Posterior vena cava (tissue), 2 donors: ENCODE results near the gene DNAJC17. TPM values are rescaled to one million over a fixed set of nuclear protein-coding genes. Genes with fewer than 3 reads are reported as not detected.

ENCODE experiments used
- DNase-seq: peaks from one replicate; pipeline ENCODE4 v3.0.0-alpha.2; 2020; ENCODE audit warnings: low spot score
- intact Hi-C, 2 donors: fragments of 100-400 bp; cut with DNase I; formaldehyde crosslinking; loops; one replicate each; pipeline versions ENCODE4 v1.14.1 to v1.14.2; 2022 to 2023
- total RNA-seq, 2 donors: library from RNA; stranded (reverse); fragmentation: NEBNext Ultra II Directional; extraction: Animal tissue kit (Norgen Biotek cat#: 25700); gene quantifications; one replicate each; pipeline ENCODE4 v1.2.1, GENCODE V29; 2021
- donor health status: DM: yes; HTN: yes; CAD: no.
- donor health status: DM: yes; HTN: yes; CAD: no.

Gene DNAJC17
- total RNA-seq, 2 donors from 2014 or later, result 18.3 to 22.9 TPM

DNA sequence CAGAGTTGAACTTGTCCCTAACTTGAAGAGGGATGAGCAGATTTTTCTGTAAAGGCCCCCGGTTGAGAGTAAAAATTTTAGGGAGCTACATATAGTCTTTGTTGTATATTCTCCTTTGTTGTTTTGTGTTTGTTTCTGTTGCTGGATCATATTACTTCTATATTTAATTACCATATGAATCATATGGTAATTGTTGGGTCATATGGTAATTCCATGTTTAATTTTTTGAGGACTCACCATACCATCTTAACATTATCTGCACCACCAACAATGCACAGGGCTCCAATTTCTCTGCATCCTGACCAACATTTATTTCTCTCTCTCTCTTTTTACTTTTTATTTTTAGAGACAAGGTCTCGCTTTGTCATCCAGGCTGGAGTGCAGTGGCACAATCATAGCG lies 7.8 kb downstream of the DNAJC17 start:
- intact Hi-C loops, result no loop called here
- DNase-seq, result no peak

DNA sequence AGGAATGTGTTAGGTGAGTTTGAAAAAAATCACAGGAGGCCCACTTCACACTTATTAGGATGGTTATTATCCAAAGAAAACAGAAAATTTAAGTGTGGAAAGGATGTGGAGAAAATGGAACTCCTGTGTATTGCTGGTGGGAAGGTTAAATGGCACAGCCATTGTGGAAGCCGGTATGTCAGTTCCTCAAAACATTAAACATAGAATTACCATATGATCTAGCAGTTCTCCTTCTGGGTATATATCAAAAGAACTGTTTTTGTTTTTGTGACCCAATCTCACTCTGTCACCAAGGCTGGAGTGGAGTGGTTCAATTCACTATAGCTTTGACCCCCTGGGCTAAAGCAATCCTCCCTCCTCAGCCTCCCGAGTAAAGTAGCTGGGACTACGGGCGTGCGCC lies 10.8 kb downstream of the DNAJC17 start:
- no peak for DNase-seq
- intact Hi-C loops, result no loop called here

DNA sequence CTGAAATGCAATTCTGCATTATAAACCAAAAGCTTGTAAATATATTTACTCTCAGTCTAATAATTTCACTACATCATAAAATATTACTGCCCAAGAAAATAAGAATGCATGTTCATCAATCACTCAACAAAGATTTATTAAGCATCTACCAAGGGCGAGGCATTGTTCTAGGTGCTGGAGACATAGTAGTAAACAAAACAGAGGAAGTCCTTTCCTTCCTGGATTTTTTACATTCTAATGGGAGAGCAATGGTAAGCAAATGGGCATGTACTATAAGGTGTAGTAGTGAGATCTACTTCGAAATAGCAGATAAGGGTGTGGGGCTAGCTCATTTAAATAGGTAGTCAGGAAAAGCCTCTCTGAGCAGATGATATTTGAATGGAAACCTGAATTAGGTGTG lies 11.2 kb downstream of the DNAJC17 start:
- intact Hi-C loops, result no loop called here
- DNase-seq, result no peak

DNA sequence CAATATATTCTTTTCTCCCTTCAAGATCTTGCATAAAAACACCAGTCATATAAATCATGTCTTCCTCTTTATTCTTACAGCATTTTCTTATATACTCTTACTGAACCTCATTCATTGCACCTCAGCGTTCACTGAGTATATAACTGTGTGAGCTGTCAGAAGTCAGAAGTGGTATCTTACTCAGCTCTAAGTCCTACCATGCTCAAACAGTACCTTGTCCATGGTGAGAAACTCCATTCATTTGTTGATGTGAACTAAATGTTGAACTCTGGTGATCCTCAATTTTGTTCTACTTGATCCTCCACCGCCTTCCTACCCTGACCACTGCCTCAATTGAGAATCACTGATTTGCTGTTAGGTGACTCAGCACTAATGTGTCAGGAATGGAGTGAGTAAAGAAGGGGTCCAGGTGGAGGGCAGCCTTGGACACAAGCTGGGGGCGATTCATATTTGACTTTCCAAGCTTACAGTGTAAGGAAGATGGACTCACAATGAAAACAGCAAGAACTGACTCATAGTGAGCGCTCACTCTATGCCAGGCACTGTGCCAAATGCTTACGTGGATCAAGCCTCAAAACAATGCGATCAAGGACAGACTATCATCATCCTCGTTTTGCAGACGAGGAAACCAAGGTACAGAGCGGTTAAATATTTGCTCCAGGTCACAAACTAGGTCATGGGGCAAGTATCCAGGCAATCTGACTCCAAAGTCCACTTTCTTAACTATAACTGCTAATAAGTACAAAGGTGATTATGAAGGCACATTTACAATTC lies 13.9 kb downstream of the DNAJC17 start:
- DNase-seq, result no peak
- intact Hi-C loops, result no loop called here

DNA sequence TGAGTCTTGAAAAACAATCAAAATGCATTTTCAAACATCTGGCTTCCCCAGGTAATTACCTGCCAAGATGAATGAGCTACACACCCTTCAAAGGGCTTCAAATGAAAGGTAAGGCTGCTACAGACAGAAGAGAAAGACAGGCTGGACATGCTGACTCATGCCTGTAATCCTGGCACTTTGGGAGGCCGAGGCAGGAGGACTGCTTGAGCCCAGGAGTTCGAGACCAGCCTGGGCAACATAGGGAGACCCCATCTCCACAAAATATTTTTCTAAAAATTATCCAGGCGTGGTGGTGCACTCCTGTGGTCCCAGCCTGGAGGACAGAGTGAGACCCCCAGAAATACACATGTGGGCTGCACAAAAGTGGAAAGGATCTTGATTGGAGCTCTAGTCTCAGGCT lies 14.9 kb downstream of the DNAJC17 start:
- intact Hi-C loops, result no loop called here
- no peak for DNase-seq

DNA sequence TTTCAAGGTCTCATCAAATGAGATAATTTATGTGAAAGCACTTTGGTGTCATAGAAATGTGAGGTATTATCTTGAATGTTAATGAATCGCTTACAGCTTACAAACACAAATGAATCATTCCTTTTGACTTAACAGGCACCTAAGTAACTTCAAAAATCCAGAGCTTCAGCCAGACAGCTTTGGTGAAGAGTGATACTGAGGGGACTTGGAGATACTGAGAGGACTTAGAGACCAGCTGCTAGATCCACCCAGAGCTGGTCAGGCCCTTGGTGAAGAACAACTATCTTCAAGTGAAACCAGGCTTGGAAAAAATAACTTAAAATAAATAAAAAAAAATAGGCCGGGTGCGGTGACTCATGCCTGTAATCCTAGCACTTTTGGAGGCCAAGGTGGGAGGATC lies 16.6 kb downstream of the DNAJC17 start:
- DNase-seq, result no peak
- intact Hi-C loops, result no loop called here

DNA sequence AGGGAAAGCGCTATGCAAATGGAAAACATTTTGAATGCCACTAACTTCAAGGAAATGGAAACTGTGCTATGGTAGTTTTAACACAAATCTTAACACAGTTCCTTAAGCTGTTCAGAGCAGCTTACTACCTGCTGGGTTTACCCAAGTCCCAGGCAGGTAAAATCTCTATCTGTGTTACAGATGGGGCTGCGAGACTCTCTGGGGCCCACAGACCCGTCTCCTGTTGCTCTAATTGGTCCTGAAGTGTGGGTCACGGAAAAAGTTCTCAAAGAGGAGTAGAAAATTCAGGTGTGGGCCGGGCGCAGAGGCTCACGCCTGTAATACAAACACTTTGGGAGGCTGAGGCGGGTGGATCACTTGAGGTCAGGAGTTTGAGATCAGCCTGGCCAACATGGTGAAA lies 17.3 kb downstream of the DNAJC17 start:
- no peak for DNase-seq

DNA sequence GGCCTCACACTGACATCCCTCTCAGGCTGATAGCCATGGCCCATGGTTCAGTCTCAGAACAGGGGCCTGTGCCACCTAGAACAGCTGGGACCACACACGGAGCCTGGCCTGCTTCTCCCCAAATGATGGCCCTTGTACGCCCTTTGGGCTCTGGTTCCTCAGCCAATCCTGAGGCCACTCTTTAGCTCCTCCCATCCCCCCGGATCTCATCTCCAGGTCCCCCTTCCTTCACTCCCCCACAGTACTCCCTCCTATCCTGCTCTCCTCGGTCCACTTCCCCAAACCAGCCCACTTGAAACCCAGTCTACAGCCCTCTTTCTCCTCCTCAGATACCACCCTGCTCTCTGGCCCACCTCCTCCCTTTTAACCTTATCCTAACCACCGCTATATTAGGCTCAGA lies 18.2 kb downstream of the DNAJC17 start:
- intact Hi-C loops, result no loop called here
- no peak for DNase-seq

More for the DNA sequence above, 17.3 kb downstream of the DNAJC17 start:
- intact Hi-C loops, result no loop called here

DNA sequence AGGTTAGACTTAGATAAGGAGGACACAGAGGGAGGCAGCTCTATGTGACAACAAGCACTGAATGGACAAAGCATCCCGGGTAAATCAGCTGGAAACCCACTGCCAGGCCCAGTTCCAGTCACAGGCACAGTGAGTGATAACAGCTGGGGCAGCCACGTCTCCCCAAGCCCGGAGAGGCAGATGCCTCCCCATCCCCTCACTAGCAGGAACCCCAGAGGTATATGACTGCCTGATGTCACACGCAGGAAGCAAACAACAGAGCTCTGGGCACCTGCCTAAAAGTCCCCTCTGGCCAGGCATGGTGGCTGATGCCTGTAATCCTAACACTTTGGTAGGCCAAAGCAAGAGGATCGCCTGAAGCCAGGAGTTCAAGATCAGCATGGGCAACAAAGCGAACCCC lies 19.3 kb downstream of the DNAJC17 start:
- no peak for DNase-seq
- intact Hi-C loops, result no loop called here

DNA sequence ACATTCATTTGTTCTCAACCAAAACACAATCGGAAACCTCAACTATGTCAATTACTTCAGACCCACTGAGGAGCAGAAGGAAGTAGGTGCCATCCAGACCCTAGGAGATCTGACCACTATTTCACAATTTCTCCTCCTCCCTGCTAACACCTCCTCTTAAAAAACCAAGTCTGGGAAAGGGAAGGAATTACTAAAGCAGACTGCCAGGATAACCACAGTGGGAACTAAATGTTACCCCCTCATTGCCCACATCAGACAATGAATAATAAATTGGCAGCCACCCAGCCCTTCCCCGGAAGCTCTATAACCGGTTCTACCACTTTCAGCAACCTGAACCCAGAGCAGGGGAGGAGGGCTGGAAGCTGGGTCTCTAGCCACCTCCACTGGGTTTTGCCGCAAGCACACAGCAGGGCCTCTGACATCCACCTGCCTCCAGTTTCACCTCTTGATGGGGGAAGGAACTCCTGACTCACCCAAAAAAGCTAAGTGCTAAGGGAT lies 19.9 kb downstream of the DNAJC17 start:
- no peak for DNase-seq
- intact Hi-C loops, result no loop called here

DNA sequence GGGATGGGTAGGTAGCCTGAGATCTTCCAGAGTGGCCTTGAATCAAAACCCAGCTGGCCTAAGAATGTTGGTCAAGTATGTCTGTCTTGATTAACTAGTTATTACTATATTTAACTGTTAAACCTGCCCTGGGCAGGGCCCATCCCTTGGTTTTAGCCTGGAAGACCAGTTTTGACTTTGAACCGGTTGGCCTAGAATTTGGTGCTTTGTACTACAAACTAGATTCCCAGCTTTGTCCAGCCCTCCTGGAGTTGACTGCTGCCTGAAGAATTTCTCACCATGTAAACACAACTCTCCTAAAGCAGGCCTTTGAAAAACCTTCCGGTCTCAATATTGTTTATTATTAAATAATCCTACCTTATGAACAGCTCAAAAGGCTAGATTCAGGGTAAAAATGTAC lies 21.5 kb downstream of the DNAJC17 start:
- no peak for DNase-seq
- intact Hi-C loops, result no loop called here

DNA sequence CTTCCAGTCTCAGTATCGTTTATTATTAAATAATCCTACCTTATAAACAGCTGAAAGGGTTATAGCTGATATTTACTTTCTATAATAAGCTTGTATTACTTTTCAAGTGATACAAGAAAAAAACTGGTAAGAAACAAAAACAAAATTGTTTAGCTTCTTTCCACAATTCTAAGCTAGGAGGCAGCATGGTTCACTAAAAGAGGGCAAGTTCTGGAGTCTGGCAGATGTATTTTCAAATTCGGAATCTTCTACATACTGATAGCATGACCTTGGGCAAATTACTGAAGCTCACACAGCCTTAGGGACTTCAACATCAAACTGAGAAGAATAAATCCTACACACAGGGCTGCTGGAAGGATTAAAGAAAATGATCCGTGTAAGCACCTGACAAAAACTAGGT lies 22.1 kb downstream of the DNAJC17 start:
- intact Hi-C loops, result no loop called here

DNA sequence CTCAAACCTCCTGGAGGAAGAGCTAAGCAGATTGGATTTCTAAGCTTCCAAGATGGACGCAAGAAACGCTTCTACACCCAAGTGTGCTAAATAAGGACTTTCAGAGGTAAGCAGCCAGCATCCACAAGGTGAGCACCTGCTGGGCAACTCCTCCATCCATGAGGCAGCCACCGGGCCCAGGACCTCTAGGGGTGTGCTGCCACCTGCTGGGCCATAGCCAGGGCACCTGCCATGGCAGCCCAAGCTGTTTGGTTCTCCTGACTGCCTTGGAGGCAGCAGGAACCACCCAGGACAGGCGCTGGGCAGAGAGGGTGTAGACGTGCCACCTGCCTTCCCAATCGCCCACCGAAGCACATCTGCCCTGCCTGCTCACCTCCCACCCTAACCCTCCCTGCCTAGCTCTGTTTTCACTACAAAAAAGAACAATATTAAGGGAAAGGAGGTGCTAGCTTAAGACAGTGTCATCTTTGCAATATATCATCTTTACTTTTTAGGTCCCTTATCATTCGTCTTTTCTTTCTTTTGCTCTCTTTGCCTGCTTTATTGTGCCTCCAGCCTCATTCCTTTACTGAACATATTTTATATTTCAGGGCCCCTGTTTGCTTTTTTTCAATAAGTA lies 24.6 kb downstream of the DNAJC17 start:
- no peak for DNase-seq
- intact Hi-C loops, result no loop called here

More for the DNA sequence above, 22.1 kb downstream of the DNAJC17 start:
- DNase-seq, result no peak

DNA sequence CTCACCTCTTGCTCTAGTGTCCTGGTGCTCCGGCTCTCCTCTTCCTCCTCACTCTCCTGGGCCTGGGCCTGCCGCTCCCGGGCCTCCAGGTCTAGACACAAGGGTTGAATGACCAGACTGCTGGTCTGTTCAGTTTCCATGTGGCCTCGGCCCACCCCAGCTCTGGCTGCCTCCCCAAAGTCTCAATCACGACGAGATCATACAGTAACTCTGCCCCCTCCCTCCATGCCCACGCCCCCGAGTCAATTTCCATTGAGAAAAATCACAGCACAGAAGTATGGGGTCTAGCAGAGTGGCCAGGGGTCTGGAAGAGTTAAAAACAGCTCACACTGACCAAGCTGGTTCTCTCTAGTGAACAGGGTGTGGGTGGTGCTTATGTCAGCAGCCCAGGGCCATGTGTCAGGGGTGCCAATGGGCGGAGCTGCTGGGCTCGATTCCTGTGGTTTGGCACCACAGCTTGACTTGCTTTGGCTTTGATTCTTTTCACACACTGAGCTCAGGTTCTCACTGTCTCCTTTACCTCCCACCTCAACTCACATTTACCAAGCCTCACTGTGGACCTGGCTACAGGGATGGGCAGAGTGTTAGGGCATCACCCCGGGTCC lies 30.6 kb downstream of the DNAJC17 start:
- DNase-seq, result no peak
- intact Hi-C loops, result no loop called here

DNA sequence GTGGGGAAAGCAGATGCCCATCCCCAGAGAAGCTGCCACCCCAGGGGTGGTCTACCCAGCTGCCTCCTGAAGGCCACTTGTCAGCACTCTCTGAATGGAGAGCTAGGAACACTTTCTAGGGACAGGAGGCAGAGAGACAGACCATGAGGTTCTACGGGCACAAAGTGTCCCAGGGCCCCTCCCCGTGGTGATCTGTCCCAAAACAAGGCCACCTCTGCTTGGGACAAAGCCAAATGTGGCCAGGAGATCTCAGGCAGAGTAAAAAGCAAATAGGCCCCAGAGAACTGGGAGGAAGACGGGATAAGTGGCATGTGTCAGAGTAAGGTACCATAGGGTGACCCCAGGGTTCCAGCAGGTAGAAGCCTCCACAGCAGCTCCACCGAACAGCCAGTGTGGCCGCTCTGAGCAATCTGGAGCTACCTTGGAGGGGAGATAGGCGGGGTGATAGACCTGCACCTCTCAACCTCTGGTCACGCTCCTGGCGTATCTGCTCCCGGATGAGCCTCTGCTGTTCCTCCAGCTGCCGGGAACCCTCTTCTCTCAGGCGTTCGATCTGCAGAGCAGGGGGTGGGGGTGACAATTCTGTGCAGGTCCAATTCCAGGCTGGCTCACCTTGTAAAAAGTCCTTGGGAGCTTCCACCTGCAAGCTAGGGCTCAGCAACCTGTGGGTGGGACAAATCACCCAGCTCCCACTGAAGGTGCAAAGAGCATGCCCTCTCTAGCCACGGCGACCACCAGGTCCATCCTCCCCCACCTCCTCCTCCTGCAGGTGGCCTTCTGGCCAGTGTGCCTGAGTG lies 31.3 kb downstream of the DNAJC17 start:
- intact Hi-C loops, result no loop called here
- no peak for DNase-seq

DNA sequence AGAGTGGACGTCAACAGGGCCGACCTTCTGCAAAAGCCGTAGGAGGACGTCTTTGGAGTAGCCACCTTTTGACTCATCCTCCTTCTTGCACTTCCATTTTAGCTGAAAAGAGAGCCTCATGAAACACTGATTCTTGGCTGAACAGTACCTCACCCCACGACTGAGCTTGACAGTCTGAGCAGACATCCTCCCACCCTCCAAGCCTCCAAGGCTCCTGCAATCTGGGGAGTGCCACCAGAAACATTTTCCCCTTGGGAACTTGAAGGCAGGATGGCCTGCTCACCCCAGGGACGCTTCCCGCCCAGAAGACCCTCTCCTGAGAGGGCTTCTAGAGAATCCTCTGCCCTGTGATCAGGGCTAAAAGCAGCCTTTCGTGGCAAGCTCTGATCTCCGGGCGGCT lies 32.3 kb downstream of the DNAJC17 start:
- no peak for DNase-seq
- intact Hi-C loops, result no loop called here

DNA sequence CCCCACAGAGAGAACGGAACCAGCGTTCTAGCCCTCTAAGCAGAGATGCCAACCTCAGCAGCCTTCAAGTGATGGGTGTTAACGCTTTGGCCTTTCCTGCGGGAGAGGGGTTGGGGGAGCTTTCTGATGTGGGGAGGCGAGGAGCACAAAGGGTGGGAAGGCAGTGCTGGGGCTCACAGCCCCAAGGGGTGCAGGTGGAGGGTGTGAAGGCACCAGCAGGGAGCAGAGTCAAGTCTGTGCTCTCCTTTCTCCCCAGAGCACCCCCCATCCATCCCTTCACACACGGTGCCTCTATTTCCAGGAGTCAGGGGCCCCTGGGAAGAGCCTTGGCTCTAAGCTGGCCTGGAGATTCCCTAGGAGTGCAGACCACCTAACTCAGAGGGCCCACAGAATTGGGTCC lies 33.4 kb downstream of the DNAJC17 start:
- intact Hi-C loops, result no loop called here
- no peak for DNase-seq

DNA sequence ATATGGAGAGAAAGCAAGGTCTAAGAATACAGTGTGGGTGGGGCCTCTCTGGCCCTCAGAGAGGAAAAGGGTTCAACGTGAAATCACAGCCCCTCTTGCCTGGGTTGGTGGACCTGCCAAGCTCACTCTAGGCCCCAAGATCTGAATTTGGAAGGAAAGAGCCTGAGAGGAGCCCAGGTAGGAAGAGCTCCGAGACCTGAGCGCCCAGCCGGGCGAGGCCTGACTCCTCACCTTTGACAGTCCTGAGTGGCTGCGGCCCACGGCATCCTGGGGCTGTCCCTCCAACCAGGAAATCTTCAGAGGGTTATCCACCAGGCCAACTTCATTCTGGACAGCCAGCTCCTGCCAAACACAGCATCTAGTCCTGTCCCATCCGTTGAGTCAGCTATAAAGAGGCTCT lies 33.8 kb downstream of the DNAJC17 start:
- no peak for DNase-seq
- intact Hi-C loops, result no loop called here

DNA sequence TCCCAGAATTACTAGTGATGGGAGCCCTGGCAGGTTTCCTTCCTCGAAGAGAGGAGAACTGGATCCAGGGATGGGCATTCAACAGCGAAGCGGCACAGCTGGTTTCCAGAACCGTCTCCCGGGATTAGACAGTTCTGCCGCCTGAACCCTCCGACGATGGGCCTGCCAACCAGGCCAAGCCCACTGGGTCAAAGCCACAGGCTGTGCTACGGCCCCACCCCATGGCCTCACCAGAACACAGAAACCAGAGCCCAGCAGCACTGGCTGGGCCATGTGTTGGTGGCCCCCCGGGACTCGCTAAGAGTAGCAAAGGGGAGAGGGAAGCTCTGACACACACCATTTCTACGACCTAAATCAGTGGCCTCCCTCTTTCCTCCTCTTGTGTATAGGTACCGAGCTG lies 35.3 kb downstream of the DNAJC17 start:
- intact Hi-C loops, result no loop called here

DNA sequence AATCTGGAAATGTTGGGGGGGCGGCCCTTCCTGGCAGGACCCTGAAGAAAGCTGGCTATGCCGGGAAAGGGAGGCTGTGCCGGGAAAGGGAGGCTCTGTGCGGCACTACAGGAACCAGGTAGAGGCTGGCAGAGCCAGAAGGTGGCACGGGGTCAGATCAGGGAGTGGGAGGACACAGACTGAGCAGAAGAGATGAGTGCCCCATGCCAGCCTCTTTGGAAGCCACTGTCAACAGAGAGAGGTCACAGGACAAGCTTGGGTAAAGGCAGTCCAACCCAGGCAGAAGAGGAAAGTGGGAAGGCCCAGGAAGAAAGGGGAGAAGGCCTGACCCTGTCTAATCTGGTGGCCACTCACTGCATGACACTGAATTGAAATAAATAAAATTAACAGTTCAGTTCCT lies 36.0 kb downstream of the DNAJC17 start:
- DNase-seq, result no peak
- intact Hi-C loops, result no loop called here

More for the DNA sequence above, 35.3 kb downstream of the DNAJC17 start:
- DNase-seq, result no peak
